ENCODE data around the gene CHST9.
"Not testable (repeated sequence)": the region's sequence is repeated elsewhere in the genome, so short reads cannot be mapped to it uniquely, and the experiment has no call there.

The CHST9 gene

DNA sequence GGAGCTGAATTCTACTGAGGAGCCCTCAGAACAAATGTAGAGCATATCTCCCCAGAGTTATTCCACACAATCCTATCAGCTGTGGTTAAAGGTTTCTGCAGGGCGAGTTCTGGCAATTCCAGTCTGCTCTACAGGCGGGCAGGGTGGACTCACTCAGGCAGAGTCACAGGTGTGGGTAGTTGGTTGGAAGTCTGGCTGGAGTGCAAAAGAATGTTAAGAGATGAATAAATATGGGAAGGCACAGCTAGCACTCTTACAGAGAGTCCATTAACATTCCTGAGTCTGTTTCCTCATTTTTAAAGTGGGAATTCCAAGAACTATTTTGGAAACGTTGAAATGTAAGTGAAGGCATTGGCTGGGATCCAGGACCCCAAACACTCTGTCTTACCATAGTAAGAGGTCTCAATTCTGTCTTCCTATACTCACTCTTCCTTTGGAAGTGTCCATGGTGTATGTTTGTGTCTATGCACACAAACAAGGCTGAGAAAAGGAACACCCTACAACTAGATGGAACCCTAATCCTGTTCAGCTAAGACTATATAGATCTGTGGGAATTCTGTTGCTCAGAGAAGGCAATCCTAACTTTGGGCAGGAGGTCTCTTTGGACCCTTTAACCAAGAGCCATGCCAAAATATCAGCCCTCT lies 256.3 kb downstream of the CHST9 start:
- no peak for DNase-seq (ENCODE audit: low read depth)

DNA sequence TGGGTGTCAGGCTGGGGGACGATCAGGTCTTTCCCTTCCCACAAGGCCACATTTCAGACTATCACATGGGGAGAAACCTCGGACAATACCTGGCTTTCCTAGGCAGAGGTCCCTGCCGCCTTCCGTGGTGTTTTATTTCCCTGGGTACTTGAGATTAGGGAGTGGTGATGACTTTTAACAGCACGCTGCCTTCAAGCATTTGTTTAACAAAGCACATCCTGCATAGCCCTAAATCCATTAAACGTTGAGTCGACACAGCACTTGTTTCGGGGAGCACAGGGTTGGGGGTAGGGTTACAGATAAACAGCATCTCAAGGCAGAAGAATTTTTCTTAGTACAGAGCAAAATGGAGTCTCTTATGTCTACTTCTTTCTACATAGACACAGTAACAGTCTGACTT lies 257.3 kb downstream of the CHST9 start:
- not testable (repeated sequence) for DNase-seq (ENCODE audit: low read depth)

DNA sequence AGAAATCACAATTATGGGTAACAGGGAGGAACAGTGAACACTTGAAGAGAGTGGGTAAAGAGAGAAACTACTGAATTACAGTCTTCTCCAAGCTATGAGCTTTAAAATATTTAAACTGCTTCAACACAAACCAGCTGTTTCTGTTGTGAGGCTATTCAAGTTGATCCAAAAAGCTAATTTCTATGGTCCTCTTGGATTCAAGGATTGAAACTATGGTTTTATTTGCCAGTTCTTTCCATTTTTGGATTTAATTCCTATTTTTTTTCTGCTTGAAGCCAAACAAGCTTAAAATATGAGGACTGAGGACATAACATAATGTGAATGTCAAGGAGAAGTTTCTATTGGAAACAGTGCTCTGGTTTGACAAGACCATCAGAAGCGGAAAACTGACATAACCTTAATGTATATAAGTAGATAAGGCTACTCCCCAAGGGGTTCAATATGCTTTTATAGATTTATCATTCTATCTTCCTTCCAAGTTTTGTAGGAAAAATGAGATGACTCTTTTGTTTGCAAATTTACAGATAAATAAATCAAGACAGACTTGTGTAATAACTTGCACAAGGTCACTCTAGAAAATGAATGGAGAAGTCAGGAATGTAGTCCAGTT lies 258.9 kb downstream of the CHST9 start:
- DNase-seq (ENCODE audit: low read depth): no peak

DNA sequence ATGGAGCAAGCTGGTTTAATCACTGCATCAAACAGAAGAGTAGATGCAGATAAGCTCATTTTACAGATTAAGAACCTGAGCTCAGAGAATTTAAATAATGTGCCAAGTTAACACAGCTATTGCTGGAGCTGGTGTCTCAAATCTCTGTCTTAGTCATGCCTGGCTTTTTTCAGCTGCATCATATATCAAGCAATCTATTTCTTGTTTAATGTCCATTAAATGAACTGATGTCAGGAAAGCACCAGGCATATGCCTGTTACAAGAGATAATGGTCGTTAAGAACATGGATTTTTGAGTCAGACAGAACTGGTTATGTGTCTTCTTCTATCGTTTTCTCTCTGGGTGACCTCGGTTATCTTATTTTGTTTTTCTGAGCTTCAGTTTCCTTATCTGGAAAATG lies 259.8 kb downstream of the CHST9 start:
- no peak for DNase-seq (ENCODE audit: low read depth)

DNA sequence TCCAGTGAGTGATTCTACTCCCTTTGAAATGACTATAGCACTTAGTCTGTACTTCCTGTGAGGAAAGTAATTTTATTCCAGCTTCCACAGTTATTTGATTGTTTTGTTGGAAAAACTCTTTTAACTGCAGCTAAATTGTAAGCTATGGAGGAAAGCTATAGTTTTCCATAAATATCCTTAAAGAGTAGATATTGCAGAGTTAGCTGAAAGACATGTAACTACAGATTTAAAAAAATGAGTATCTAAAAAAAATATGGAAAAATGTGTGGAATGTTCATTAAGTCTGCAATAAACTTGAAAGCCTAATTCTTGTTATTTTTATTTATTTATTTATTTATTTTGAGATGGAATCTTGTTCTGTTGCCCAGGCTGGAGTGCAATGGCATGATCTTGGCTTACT lies 262.8 kb downstream of the CHST9 start:
- DNase-seq (ENCODE audit: low read depth): no peak

DNA sequence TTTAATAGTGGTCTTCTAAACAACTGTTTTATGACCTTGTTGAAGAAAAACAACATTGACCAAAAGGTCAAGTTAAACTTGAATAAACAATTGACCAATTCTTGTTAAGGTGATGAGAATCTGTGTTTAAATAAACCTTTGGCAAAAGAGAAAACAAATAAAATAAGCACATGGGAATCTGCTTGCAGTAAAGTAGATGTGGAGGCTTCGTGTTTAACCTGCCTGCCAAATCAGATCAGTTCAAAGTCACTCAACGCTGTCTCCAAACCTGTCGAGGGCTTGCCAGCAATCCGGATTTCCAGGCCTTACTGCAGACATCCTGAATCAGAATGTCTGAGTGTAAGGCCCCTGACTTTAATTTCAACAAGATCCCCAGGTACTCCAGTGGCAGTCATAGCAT lies 264.5 kb downstream of the CHST9 start:
- no peak for DNase-seq (ENCODE audit: low read depth)

DNA sequence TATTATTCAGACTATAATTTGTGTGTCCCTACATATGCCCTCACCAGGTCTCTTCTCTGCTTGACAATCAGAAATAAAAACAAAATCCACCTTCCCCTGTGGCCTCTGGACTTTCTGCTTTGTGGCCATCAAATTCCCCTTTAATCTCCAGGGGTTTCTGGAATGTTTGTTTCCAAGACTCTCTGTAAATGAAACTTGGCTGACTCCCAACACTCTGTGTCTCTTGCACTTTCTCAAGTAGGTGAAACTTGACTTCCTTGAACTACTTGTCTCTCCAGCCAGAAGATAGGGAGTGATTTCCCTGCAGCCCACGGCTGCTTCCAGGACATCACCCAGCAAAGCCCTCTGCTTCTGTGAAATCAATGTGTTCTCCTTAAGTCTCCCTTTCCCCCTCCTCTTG lies 265.5 kb downstream of the CHST9 start:
- DNase-seq (ENCODE audit: low read depth): no peak

DNA sequence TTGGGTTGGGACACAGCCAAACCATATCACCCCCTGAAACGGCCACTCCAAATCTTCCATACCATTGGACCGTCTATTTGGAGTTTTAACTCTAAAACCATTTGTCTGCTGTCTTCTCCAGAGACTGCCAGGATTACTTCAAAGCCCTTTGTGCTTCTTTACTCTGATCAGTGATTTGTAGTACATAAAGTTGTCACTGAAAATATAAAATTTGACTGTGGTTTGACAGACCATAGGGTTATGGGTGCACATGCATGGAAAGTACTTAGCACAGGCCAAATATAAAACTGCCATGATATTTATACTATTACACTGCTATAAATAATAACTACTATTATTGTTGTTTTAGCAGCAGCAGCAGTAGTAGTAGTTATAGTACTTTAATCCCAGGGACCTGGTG lies 265.9 kb downstream of the CHST9 start:
- DNase-seq (ENCODE audit: low read depth): no peak

DNA sequence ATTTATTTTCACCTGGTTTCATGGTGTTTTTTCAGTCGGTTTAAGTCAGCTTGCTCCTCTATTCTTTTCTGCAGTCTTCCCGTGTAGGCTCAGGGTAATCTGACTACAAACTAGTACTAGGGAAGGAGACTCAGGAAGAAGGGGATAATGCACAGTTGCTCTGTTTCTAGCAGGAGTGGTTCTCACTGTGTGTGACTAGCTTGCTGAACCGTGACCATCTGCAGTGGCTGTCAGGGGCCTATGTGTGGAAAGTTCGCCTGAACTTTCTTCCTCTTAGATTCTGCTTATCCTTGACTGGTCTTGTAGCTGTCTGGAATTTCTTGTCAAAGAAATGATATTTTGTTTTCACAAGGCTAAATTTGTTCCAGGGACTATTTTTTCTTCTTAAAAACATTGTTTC lies 273.3 kb downstream of the CHST9 start:
- DNase-seq (ENCODE audit: low read depth): no peak

DNA sequence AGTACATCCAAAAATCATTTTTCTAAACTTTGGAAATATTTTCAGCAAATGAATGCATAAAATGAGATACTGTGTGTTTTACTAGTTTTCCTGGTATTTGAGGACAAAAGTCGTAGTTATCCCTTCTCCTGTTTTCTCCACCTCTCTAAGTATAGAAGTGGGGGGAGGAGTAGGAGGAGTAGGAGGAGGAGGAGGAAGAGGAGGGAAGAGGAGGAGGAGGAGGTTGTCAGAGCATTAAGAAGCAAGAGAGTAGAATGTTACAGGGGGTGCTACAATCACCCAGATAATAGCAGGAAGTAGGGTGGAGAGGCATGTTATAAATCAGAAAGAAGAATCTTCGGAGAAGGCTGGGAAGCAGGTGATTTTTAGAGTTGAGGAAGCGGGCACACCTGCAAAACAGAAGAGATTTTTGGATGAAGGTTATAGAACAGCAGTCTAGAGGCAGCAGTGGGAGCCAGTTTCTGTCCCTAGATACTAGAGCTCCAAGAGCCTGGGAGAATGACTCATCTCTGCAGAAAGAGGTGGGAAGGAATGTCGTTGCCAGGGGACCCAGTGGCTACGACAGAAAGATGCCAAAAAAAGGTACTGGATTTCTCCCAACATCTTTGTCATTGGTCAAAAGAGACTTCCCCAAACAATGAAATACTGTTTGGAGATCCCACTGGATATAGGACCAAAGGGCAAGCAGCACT lies 275.4 kb downstream of the CHST9 start:
- DNase-seq (ENCODE audit: low read depth): no peak

DNA sequence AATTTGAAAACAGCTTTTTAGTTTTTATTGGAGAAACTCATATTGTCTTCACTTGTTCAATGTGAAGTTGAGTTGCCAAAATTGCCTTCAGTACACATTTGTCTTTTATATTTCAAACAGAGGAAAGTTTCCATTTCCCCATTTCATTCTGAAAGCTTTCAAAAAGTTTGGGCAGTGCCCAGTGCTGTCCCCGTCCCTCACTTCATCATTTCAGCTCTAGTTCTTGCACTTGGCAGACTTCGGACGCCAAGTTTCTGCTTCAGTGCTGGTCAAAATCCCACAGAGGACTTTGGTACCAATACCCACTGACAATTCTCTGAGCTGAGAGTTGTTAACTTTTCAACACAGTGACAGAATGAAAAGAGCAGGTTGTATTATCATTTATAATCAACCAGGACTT lies 276.2 kb downstream of the CHST9 start:
- DNase-seq (ENCODE audit: low read depth): no peak

DNA sequence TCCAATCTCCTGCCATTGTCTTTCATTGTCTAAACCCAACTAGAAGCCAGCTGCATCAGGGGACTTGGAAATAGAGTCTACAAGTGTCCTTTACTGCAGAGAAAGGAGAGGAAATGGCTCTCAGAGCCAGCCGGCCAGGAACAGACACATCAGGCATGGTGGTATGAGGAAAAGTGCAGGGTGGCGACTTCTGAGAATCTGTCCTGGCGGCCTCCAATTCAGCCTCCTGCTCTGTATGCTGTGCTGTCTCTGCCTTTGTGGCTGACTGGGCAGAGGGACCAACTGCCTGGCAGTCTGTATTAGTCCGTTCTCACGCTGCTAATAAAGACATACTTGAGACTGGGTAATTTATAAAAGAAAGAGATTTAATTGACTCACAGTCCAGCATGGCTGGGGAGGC lies 282.8 kb downstream of the CHST9 start:
- DNase-seq (ENCODE audit: low read depth): no peak

DNA sequence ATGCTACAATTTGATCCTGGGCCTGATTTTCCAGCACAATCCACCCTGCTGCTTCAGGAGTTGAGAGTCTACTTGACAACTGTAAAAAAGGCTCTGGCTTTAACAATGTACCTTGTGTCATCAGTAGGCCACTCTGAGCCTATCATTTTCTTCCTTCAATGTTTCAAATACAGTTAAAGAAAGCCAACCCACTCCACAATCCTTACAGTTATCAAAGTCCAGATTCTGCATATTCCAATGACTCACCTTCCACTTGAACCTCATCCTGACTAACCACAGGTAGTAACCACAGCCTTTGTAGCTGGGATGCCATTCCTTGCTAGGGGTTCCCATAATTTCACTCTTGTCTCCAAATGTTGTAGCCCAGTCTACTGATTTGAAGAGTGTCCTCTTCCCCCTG lies 284.1 kb downstream of the CHST9 start:
- no peak for DNase-seq (ENCODE audit: low read depth)

DNA sequence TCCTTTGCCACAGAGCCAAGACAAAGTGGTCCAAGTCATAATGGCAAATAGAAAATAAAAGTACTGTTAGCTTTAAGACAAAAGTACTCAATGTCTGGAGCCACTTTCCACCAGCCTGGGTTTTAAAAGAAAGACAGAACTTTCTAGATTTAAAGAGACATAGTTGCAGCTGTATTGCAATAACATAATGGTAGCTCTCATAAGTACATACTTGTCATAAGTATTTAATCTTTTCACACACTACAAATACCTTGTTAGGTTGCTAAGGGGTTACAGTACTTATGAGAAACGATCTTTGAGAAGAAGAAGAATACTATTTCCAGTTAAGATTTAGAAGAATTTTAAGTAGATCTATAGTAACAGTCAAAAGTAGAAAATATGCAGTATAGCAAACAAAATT lies 290.7 kb downstream of the CHST9 start:
- no peak for DNase-seq (ENCODE audit: low read depth)

DNA sequence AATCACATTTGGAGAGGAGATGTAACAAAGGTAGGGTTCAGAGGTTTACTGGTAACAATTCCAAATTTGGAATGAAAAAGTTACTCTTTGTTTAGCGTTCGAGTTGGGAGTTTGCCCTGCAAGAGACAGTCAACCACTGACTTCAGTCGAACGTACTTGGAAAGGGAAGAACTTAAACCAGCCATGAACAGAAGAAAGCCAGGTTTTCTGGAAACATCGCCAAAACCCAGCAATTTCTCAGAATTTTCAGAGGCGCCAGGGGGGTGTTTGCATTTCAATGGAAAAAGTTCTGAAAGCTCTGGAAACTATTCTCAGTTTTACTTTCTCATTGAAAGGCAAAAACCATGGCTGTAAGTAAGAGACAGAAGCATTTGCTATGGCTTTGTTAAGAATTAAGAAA lies 291.1 kb downstream of the CHST9 start:
- DNase-seq (ENCODE audit: low read depth): no peak

DNA sequence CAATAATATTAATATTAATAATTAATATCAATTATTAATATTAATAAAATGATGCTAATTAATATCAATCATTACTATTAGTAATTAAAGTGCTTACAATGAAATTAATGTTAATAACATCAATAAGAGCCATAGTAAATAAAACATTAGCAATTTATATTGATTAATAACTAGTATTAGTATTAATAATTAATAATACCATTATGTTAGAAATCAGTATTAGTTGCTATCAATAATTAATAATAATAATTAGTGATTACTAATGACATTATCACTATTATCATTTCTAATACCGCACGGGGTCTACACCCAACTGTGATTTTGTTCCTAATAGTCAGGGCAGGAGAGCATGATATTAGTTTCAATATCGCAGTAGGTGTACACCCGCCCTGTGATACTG lies 296.8 kb downstream of the CHST9 start:
- DNase-seq (ENCODE audit: low read depth): no peak

DNA sequence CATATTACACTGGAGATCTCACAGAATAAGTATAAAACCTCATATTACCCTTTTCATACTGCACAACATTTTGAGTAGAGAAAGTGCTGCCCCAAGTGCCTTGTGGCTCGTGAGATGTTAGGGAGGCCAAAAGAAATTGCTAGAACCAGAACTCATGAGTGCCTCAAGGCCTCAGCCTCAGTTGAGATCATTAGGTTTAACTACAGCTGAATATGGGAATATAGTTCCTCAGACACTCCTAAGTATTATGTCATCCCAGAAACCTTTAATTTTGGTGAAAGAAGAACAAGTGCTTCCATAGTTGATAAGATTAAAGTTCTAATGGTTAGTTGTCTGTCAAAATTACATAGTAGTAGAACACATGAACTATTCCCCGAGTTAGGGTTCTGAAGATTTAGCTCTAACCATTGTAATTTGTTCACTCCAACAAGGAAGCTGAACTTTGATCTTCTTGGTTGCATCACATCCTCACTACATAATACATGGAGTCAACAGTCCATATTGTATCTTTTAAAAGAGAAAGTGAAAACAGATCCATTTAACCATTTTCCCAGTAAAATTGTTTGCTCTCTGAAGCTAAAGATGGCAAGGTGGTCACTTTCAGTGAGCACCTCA lies 310.0 kb downstream of the CHST9 start:
- no peak for DNase-seq (ENCODE audit: low read depth)

DNA sequence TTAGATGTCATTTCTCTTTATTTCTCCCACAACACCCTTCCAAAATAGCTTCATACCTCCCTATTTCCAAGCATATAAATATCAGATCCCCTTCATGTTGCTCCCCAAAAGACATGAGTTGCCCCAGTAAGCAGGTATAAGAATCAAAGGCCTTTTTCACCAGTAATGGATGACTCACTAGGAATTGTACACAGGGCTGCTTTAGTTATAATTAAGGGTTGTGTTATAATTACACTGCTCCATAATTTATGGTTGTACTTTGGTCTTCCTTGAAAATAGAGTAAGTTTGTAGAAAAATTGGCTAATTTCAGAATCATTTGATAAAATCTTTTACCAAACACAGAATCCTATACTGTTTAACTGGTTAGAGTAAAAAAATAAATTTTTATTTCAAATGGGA lies 310.8 kb downstream of the CHST9 start:
- no peak for DNase-seq (ENCODE audit: low read depth)

DNA sequence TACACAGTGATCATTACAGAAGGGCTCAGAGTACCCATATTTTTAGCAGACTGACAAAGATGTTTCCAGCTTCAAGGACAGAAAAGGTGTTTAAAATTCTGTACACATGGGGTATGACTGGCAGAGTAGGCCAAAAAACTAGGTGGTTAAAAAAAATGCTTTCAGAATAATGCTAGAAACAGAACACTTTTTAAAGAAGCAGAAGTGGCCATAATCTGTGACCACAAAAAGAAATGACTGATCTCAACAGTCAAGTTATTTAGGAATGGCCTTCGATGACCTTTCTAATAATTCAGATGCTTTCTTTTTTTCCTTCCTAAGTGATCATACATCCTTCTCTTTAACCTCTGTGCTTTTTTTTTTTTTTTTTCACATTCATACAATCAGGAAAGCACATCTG lies 315.5 kb downstream of the CHST9 start:
- DNase-seq (ENCODE audit: low read depth): no peak

DNA sequence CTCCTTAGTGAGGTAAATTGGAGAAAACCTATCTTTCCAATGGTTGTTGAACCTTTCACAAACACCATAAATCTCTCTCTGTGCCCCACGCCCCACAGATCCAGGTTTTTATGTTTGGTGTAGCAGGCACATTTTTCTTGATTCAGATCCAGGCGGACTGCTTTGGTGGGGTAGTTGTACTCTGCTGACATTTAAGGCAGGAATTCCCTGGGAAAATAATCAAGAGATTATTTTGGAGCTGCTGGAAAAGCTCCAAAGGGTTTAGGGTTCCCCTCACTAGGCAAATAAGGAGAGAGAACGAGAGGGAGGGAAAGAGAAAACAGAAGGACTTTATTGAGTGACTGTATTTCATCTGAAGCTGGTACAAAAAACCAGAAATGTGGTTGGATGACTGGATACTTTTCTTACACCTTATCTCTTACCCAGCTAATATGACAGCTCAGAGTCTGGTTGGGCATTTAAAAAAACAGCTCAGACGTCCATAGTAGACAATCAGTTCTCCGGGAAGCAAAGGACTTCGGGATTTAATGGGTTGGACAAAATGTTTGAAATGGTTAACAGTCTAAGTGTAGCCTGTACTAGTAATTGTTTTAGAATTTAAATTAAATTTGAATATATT lies 316.0 kb downstream of the CHST9 start:
- DNase-seq (ENCODE audit: low read depth): no peak

DNA sequence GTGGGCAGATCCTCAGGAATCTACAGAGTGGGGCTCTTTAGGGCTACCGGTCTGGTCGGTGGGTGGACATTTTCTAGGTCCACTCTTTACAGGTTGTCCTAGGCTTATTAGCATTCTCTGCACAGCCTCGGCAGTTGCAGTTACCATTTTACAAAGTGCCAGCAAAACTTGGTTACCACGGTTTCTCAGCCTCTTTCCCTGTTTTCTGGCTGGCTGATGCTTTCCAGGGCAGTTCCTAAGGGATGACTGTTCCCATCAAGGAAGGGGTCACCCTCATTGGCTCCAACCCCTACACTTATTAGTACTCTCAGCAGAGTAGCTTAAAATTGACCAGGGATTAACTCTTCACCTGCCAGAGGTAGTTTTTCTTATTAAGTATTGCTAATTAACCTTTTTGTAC lies 317.6 kb downstream of the CHST9 start:
- no peak for DNase-seq (ENCODE audit: low read depth)

DNA sequence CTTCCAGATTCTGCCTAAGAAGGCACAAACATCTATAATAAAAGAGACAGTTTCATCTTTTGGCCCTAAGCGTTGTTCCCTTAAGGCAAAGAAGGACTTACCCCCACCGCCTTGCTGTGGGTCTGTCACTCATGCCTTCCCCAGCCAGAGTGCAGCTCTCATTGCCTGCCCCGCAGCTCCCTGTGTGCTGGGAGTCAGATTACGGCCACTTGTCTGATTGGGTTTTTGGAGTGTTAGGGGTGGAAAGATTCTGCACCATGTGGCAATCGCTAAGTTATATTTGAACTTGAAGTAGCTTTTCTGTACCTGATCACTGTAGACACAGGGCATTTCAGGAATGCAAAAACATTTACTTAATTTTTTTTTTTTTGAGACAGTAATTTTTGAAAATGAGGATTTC lies 319.6 kb downstream of the CHST9 start, which contains the start of gene AQP4:
Gene AQP4, minus strand, starts transcription at position 151 of the 400 bp plus-strand sequence. Its CDS starts 18 bp downstream, at position 133.
- DNase-seq (ENCODE audit: low read depth): no peak

DNA sequence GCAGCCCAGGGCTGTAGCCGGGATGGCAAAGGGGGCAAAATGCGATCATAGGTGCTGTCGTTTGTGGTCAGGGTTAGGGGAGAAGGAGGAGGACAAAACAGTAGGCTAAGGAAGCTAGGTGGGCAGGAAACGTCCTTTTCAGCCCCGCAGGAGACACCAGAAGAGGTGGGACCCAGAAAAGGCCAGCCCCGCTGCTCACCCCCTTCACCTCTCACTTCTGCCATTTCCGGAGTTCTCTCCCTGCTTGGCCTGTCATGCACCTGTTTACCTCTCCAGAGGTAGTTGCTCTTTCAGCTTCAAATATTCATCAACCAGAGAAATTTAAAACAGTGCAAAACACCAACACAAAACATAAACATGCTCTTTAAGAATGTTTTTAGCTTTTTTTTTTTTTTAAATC lies 320.4 kb downstream of the CHST9 start:
- no peak for DNase-seq (ENCODE audit: low read depth)
